Stimulated activated naive CD8-positive, alpha-beta T cell treated with anti-CD3 and anti-CD28 coated beads, Interleukin-15, amount 100 ng/mL, for 72 hours (primary cell): ENCODE data around the gene CPA1.
"Not testable (repeated sequence)": the region's sequence is repeated elsewhere in the genome, so short reads cannot be mapped to it uniquely, and the experiment has no call there.

ENCODE experiments used
- ATAC-seq: fragments of 150-1000 bp; cut with Tn5 transposase; 2 replicates; pipeline ENCODE4 v1.10.0; 2021; ENCODE audit warnings: mild to moderate bottlenecking, moderate library complexity
- DNase-seq, 2 donors: peaks; one replicate each; pipeline ENCODE4 v3.0.0; 2021 to 2022
- H3K27ac Mint-ChIP-seq, 2 donors: one replicate each; pipeline ENCODE4 v1.8.0; 2022; ENCODE audit warnings: mild to moderate bottlenecking in 2 of 2, mixed read lengths in 2 of 2, moderate library complexity in 2 of 2
- H3K27me3 Mint-ChIP-seq: one replicate; pipeline ENCODE4 v1.8.0; 2022; ENCODE audit warnings: mixed read lengths
- H3K4me1 Mint-ChIP-seq: one replicate; pipeline ENCODE4 v1.8.0; 2022; ENCODE audit warnings: mild to moderate bottlenecking, mixed read lengths
- H3K4me3 Mint-ChIP-seq, 2 donors: one replicate each; pipeline ENCODE4 v1.8.0; 2022; ENCODE audit warnings: mild to moderate bottlenecking in 2 of 2, mixed read lengths in 2 of 2, moderate library complexity in 1 of 2
- H3K9me3 Mint-ChIP-seq, 2 donors: one replicate each; pipeline ENCODE4 v1.8.0; 2022; ENCODE audit warnings: mixed read lengths in 2 of 2

Gene CPA1

DNA sequence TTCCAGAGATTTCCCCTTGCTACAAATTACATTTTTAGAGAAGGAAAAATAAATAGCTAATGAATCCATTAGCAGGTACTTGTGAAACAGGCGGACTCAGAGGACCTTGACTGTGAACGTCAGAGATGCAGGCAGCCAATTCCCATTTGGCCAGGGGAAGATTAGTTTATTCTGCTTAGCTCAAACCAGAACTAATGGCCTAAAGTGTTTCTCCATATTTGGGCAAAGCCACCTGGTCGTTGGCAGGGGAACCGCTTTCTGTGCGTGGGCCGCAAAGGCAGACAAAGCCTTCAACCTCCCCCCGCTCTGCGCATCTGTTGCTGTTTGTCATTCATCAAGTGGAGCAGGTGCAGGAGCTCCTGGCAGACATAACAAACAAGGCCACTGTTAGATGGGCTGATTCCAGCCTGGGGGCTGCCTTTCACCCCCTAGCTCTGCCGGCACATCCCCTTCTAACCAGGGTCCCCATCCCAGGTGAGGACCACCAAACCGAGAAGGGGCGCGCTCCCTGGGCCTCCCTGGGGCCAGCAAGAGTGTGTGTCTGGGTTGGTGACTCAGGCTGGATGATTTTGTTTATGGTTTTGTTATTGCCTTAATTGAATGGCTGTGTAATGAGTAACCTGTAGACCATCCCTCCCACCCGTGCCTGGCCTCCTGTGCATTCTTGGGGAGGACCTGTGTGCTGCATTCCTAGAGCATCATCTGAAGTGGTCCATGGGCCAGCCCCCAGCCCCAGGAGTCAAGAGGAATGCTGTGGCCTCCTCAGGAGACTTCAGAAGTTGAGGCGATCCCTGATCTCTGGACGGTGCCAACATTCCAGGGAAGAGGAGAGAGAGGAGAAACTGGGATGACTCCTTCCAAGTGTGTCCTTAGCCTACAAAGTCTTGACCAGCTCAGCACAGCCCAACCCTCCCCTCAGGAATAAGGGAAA, 14.5 kb upstream of the CPA1 start:
- Mint-ChIP-seq H3K9me3 (peaks cover 0 to 11% of the 10 kb centered on the region in 2 donors), H3K4me3 (peak overlapping the region; percentile 74 to 85), H3K27me3 (no peaks in the 10 kb centered on the region), H3K27ac (peak overlapping the region; percentile 40 to 95), H3K4me1 (peaks cover 75% of the 10 kb centered on the region)
- DNase-seq: peak; percentile 65
- peak; percentile 46 for ATAC-seq

GRCh38 chr7:130366564-130366963, 13.7 kb upstream of the CPA1 start:
- no peak for ATAC-seq
- peak overlapping the region; percentile 74 to 85 for H3K4me3 Mint-ChIP-seq
- peaks cover 75% of the 10 kb centered on the region for H3K4me1 Mint-ChIP-seq
- peak overlapping the region; percentile 74 to 94 for H3K27ac Mint-ChIP-seq
- H3K27me3 Mint-ChIP-seq: no peaks in the 10 kb centered on the region
- peaks cover 0 to 9% of the 10 kb centered on the region in 2 donors for H3K9me3 Mint-ChIP-seq
- no peak for DNase-seq

DNA sequence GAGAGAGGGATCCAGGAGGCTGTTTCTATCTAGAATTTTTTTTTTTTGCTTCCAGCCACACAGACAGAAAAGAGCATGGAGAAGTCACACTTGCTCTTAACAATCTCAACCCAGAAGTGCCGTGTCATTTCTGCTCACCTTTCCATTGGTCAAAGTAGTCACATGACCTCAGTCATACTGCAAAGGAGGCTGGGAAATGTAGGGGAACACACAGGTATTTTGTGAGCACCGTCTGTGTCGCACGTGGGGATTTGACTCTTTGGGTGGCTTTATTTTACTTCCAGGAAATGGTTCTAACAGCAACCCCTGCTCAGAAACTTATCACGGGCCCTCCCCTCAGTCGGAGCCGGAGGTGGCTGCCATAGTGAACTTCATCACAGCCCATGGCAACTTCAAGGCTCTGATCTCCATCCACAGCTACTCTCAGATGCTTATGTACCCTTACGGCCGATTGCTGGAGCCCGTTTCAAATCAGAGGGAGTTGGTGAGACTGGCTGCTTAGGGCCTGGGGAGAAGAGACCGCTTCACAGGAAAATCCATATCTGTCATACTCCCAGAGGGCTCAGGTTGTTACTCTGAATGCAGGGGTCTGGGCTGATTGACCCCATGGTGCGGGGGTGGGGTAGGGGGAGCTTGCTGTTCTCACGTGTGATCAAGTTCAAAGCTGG, 13.1 kb upstream of the CPA1 start:
- Mint-ChIP-seq H3K4me1 (peaks cover 75% of the 10 kb centered on the region), H3K9me3 (peaks cover 0 to 9% of the 10 kb centered on the region in 2 donors)
- peak; percentile 70 for ATAC-seq

GRCh38 chr7:130367836-130368746, 12.2 kb upstream of the CPA1 start:
- peaks cover 68% of the 10 kb centered on the region for H3K4me1 Mint-ChIP-seq
- peak overlapping the region; percentile 74 to 85 for H3K4me3 Mint-ChIP-seq
- no peaks in the 10 kb centered on the region for H3K27me3 Mint-ChIP-seq
- peaks cover 0 to 9% of the 10 kb centered on the region in 2 donors for H3K9me3 Mint-ChIP-seq
- ATAC-seq: peak; percentile 8
- no peak for DNase-seq
- peak overlapping the region; percentile 47 to 85 for H3K27ac Mint-ChIP-seq

More for the DNA sequence above, 13.1 kb upstream of the CPA1 start:
- DNase-seq: peak; percentile 49 to 63
- H3K27me3 Mint-ChIP-seq: no peaks in the 10 kb centered on the region
- H3K27ac Mint-ChIP-seq: peak overlapping the region; percentile 85 to 94
- peak overlapping the region; percentile 74 to 85 for H3K4me3 Mint-ChIP-seq

DNA sequence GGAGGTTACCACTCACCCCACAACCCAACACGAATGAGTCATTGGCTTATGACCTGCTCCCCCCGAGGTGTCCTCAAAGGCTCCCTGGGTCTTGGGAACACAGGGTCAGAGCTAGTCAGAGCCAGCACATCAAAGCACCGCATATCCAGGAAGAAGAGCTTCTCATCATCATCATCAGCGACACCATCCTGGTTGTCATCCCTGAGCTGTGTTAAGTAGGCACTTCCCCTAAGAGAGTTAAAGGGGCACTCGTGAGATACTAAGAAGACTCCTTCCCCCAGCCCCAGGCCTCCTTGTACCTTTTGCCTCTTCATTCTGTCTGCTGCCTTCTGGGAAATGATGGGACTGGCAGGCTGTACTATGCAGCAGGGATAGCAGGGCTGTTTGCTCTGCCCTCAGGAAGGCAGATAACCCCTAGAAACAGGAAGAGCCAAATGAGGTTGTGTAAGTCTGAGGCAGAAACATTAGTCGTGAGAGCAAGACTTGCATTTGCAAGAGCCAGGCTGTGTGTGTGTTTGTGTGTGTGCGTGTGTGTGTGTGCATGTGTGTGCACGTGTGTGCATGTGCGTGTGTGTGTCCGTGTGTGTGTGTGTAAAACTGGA, 11.1 kb upstream of the CPA1 start:
- H3K27me3 Mint-ChIP-seq: no peaks in the 10 kb centered on the region
- DNase-seq: peak in 1 of 2 donors; percentile 31
- peak; percentile 37 for ATAC-seq

GRCh38 chr7:130369831-130370550, 10.3 kb upstream of the CPA1 start:
- peaks cover 0 to 9% of the 10 kb centered on the region in 2 donors for H3K9me3 Mint-ChIP-seq
- peaks cover 59% of the 10 kb centered on the region for H3K4me1 Mint-ChIP-seq
- no peak overlapping the region for H3K27ac Mint-ChIP-seq
- no peaks in the 10 kb centered on the region for H3K27me3 Mint-ChIP-seq
- ATAC-seq: no peak
- no peak for DNase-seq
- peak overlapping the region in 1 of 2 donors; percentile 74 for H3K4me3 Mint-ChIP-seq

More for the DNA sequence above, 11.1 kb upstream of the CPA1 start:
- Mint-ChIP-seq H3K27ac (peak overlapping the region; percentile 10 to 47), H3K4me1 (peaks cover 59% of the 10 kb centered on the region), H3K9me3 (peaks cover 0 to 9% of the 10 kb centered on the region in 2 donors), H3K4me3 (peak overlapping the region; percentile 74 to 85)

GRCh38 chr7:130371046-130371445, 9.2 kb upstream of the CPA1 start:
- DNase-seq: no peak
- Mint-ChIP-seq H3K27me3 (no peaks in the 10 kb centered on the region), H3K4me1 (peaks cover 49% of the 10 kb centered on the region), H3K27ac (no peak overlapping the region), H3K9me3 (peaks cover 5 to 13% of the 10 kb centered on the region in 2 donors), H3K4me3 (no peak overlapping the region)
- no peak for ATAC-seq

DNA sequence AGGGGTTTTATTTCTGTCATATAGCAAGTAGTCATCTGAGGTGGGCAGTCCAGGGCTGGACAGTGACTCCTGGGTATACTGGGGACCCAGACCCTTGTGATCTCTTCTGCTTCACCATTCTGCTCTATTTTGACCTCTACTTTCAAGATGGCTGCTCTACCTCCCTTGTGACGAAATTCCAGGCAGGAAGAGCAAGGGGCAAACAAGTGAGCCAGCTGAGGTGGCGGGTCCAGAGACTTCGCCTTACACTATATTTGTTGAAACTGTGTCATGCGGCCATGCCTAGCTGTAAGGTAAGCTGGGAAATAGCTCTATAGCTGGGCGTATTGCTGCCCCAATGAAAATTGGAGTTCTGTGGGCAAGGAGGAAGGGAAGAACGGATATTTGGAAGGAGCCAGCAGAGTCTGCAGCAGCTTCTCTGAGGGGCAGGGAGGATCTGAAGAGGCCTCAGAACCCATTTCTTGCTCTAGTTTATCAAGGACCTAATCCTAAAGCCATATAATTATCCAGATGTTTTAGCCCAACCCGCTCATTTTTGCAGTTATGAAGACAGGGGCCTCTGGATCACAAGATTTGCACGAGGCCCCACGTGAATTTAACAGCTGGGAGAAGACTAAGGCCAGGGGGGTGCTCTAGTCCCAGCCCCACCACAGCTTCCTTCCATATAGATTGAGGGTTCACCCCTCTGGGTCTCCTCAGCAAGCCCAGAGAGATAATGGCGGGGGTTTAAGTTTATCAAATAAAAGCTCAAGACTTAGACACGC, 7.7 kb upstream of the CPA1 start:
- H3K9me3 Mint-ChIP-seq: peaks cover 13 to 20% of the 10 kb centered on the region in 2 donors
- DNase-seq (no peak), ATAC-seq (no peak)
- H3K4me3 Mint-ChIP-seq: no peak overlapping the region
- no peaks in the 10 kb centered on the region for H3K27me3 Mint-ChIP-seq
- peaks cover 34% of the 10 kb centered on the region for H3K4me1 Mint-ChIP-seq
- no peak overlapping the region for H3K27ac Mint-ChIP-seq

DNA sequence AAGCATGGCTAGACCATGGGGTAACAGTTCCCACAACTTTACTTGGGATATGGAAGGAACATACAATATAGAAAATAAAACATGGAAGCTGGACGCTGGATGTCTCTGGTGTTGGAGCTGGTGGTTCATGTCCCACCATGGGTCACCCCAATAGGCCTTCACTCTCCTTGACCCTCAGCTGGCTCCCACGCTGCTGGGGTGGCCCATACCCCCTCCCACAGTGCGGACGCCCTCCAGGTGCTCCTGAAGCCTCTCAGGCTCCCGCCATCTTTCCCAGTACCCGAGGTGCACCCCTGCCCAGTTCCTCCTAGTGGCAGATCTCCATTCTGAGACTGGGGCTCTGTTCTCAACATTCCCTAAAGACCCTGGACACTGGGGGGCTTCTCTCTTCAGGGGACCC, 5.8 kb upstream of the CPA1 start:
- Mint-ChIP-seq H3K4me3 (no peak overlapping the region), H3K27me3 (no peaks in the 10 kb centered on the region), H3K9me3 (peaks cover 13 to 26% of the 10 kb centered on the region in 2 donors), H3K4me1 (peaks cover 16% of the 10 kb centered on the region), H3K27ac (peak overlapping the region; percentile 30 to 45)
- DNase-seq (no peak), ATAC-seq (no peak)

GRCh38 chr7:130376461-130376860, 3.8 kb upstream of the CPA1 start:
- not testable (repeated sequence) for DNase-seq, H3K27me3 Mint-ChIP-seq, H3K4me3 Mint-ChIP-seq, H3K4me1 Mint-ChIP-seq, H3K27ac Mint-ChIP-seq, ATAC-seq
- peaks cover 13 to 26% of the 10 kb centered on the region in 2 donors for H3K9me3 Mint-ChIP-seq

DNA sequence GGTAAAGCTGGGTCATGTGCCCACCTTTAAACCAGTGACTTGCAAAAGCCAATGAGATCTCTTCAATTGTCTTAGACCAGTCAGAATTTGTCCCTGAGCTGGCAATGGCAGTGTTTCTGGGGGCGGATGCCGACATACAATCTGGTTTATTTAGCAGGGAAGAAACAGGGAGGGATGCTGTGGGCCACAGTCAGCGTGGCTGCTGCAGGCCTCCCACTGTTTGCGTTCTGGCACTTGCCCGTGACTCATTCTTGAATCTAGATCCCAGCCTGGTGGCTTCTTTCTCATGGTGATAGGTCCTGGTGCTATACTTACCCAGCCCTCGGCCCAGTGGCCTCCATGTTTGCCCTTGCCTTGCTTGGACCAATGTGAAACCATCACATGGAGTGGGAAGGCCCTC, 3.1 kb upstream of the CPA1 start:
- peaks cover 6% of the 10 kb centered on the region for H3K4me1 Mint-ChIP-seq
- H3K9me3 Mint-ChIP-seq: peaks cover 13 to 26% of the 10 kb centered on the region in 2 donors
- ATAC-seq (no peak), DNase-seq (no peak)
- H3K27ac Mint-ChIP-seq: no peak overlapping the region
- no peak overlapping the region for H3K4me3 Mint-ChIP-seq
- H3K27me3 Mint-ChIP-seq: no peaks in the 10 kb centered on the region

DNA sequence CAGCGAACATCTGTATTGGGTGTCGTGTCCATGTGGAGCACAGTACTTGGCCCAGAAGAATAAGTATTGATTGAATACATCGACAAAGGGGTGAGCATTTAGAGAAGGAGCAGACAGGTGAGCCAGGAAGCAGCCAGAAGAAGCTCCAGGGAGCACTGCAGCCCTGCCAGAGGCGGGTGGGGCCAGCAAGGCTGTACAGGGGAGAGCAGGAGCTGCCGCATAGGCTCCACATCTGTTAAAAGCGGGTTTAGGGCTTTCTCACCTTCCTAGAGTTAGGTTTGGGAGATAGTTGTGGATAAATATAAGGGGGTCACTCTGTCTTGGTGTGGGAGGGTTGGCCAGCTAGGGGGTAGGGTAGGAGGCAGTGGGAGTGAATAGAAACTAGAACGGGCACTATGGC, 1.3 kb upstream of the CPA1 start:
- DNase-seq: no peak
- H3K4me1 Mint-ChIP-seq: peaks cover 6% of the 10 kb centered on the region
- ATAC-seq: no peak
- no peak overlapping the region for H3K4me3 Mint-ChIP-seq
- peaks cover 13 to 26% of the 10 kb centered on the region in 2 donors for H3K9me3 Mint-ChIP-seq
- H3K27ac Mint-ChIP-seq: no peak overlapping the region
- H3K27me3 Mint-ChIP-seq: no peaks in the 10 kb centered on the region

GRCh38 chr7:130379532-130379920, 768 bp upstream of the CPA1 start:
- no peak for ATAC-seq
- H3K4me1 Mint-ChIP-seq: peaks cover under 1% of the 10 kb centered on the region

More at GRCh38 chr7:130379532-130379920, 768 bp upstream of the CPA1 start:
- Mint-ChIP-seq H3K27ac (no peak overlapping the region), H3K4me3 (no peak overlapping the region), H3K27me3 (no peaks in the 10 kb centered on the region), H3K9me3 (peaks cover 13 to 26% of the 10 kb centered on the region in 2 donors)
- no peak for DNase-seq
